Measurements from ENCODE around the gene GRAMD1A. TPM values are rescaled to one million over a fixed set of nuclear protein-coding genes. Genes with fewer than 3 reads are reported as not detected.
A peak's percentile ranks its signal among the peaks of the same experiment; 100 is the strongest.

Gene GRAMD1A
- total and polyA plus RNA-seq, 9 of the 15 experiments (the other 6 are each of a cell fraction or from before 2014, with no cell fraction given): 1.4 to 63.8 (median 38.5) TPM

GRCh38 chr19:35038623-35039512 is 38.7 kb downstream of the GRAMD1A start (continued):
- TF ChIP-seq PRDM10 (IDR thresholded peaks at IDR 0.05; ENCODE audit: partially characterized antibody) (peak; percentile 30), ESRRA (IDR thresholded peaks at IDR 0.05; ENCODE audit: borderline replicate concordance, low read depth) (no peak), TFAP4 (CRISPR knock-in tag; IDR thresholded peaks at IDR 0.05; ENCODE audit: borderline replicate concordance) (peak; percentile 24; the same call in 1 of the 2 replicates), RBM25 (IDR thresholded peaks at IDR 0.05; ENCODE audit: low read depth, low read length, severe bottlenecking) (peak; percentile 56), MEIS2 (IDR thresholded peaks at IDR 0.05; ENCODE audit: partially characterized antibody) (peak; percentile 92), BHLHE40 (IDR thresholded peaks at IDR 0.05; ENCODE audit: low read length) (no peak), ZNF121 (CRISPR knock-in tag; conservative IDR thresholded peaks at IDR 0.05) (no peak), ZNF398 (CRISPR knock-in tag; IDR thresholded peaks at IDR 0.05) (no peak), ZNF740 (CRISPR knock-in tag; IDR thresholded peaks at IDR 0.05) (0 out of 2 replicates have a peak, but pooled peaks have one; percentile 16), ZNF740 (tag; IDR thresholded peaks at IDR 0.05) (no peak), RCOR1 (IDR thresholded peaks at IDR 0.05; ENCODE audit: borderline replicate concordance in 1 of 2, low read depth in 2 of 2, low read length in 2 of 2) (peak in 1 of 2 experiments; percentile 42; a peak in 1 of 4 replicates), CEBPB (tag; IDR thresholded peaks at IDR 0.05) (peak; percentile 46), BRD9 (IDR thresholded peaks at IDR 0.05; ENCODE audit: low read depth, partially characterized antibody) (peak; percentile 93), PKNOX1 (IDR thresholded peaks at IDR 0.05) (peak; percentile 87), TBP (optimal IDR thresholded peaks at IDR 0.05; ENCODE audit: low read depth, low read length) (no peak)
